GM12878 (cell line): ENCODE results near the gene ANKRD13A. TPM values are rescaled to one million over a fixed set of nuclear protein-coding genes. Genes with fewer than 3 reads are reported as not detected.

Experiments used
- BACH1 ChIP-seq: fragments of 450-650 bp; IDR thresholded peaks from 2 replicates; pipeline ENCODE4 v1.6.1; 2017; ENCODE audit warnings: mild to moderate bottlenecking, borderline replicate concordance
- E4F1 ChIP-seq: fragments of 450-650 bp; IDR thresholded peaks from 2 replicates; pipeline ENCODE4 v1.6.1; 2018; ENCODE audit warnings: borderline replicate concordance, mild to moderate bottlenecking; ENCODE audit not compliant: partially characterized antibody
- HSF1 ChIP-seq: fragments of 150-350 bp; IDR thresholded peaks from 2 replicates; pipeline ENCODE4 v1.6.1; 2014; ENCODE audit warnings: mild to moderate bottlenecking, low read depth, low read length
- IRF3 ChIP-seq: fragments of 450-650 bp; IDR thresholded peaks from 2 replicates; pipeline ENCODE4 v1.6.1; 2014; ENCODE audit warnings: mild to moderate bottlenecking
- NFXL1 ChIP-seq: fragments of 450-650 bp; IDR thresholded peaks from 2 replicates; pipeline ENCODE4 v1.6.1; 2017; ENCODE audit warnings: antibody characterized with exemption, mild to moderate bottlenecking, borderline replicate concordance
- NRF1 ChIP-seq: conservative IDR thresholded peaks from 2 replicates; pipeline ENCODE4 v1.6.1; 2011; ENCODE audit warnings: mild to moderate bottlenecking, low read depth, low read length, improper control_type of control experiment
- PRDM15 ChIP-seq: fragments of 450-650 bp; formaldehyde crosslinking; IDR thresholded peaks from 2 replicates; pipeline ENCODE4 v1.4.0; 2020; ENCODE audit warnings: mild to moderate bottlenecking, moderate library complexity
- REST ChIP-seq: IDR thresholded peaks from 2 replicates; pipeline ENCODE4 v1.6.1; 2012; ENCODE audit warnings: mild to moderate bottlenecking, low read depth, low read length
- SMC3 ChIP-seq: IDR thresholded peaks from 2 replicates; pipeline ENCODE4 v1.6.1; 2011; ENCODE audit warnings: low read length, improper control_type of control experiment, borderline replicate concordance
- TAF1 ChIP-seq: IDR thresholded peaks from 2 replicates; pipeline ENCODE4 v1.6.1; 2011; ENCODE audit warnings: mild to moderate bottlenecking, low read depth, low read length, borderline replicate concordance
- TCF7 ChIP-seq: IDR thresholded peaks from 2 replicates; pipeline ENCODE4 v1.6.1; 2014; ENCODE audit warnings: antibody characterized with exemption, borderline replicate concordance
- ZZZ3 ChIP-seq: IDR thresholded peaks from 2 replicates; pipeline ENCODE4 v1.6.1; 2011; ENCODE audit warnings: low read depth; ENCODE audit not compliant: control insufficient read depth, insufficient read length
- polyA plus RNA-seq, 11 experiments: library from polyadenylated mRNA; depleted of rRNA in 4 of 11; unstranded in 6 of 11; stranded (reverse) in 5 of 11; fragments of >200 nt; fragmentation: Nextera tagmentation in 4 of 11; fragmentation: Illumina TruSeq in 1 of 11; extraction: Ambion mirVana in 4 of 11; extraction: Trizol in 1 of 11; gene quantifications; 1 replicate in 1 of 11; 2 replicates in 10 of 11; pipeline versions ENCODE4 v1.2.1 to v1.2.3, GENCODE V29; 2011 to 2016; ENCODE audit warnings: inconsistent platforms in 2 of 11, missing spikeins in 2 of 11, low read depth in 1 of 11
- total RNA-seq, 4 experiments: library from RNA; depleted of rRNA in 3 of 4; stranded (reverse); fragments of >200 nt in 3 of 4; fragmentation: Illumina TruSeq in 1 of 4; extraction: Trizol in 1 of 4; gene quantifications; 2 replicates each; pipeline versions ENCODE4 v1.2.1 to v1.2.3, GENCODE V29; 2013 to 2021

Gene ANKRD13A
- total and polyA plus RNA-seq, 10 of the 15 experiments (the other 5 are each of a cell fraction or from before 2014, with no cell fraction given): 10.2 to 93.4 (median 76.5) TPM

GRCh38 chr12:109994401-109995175 lies 4.6 kb upstream of the ANKRD13A start (continued):
- TF ChIP-seq IRF3: no peak
- no peak for TF ChIP-seq ZZZ3
- no peak for TF ChIP-seq BACH1
- TF ChIP-seq NFXL1: no peak
- TF ChIP-seq PRDM15 (CRISPR knock-in tag): no peak
- no peak for TF ChIP-seq NRF1
- no peak for TF ChIP-seq E4F1
- no peak for TF ChIP-seq HSF1
- no peak for TF ChIP-seq SMC3
- no peak for TF ChIP-seq TAF1
- no peak for TF ChIP-seq TCF7
- TF ChIP-seq REST: no peak
